Uterus (tissue), 2 donors: ENCODE data around the gene LMOD1.

Experiments
- POLR2A ChIP-seq, 2 donors: fragments of 450-650 bp; IDR thresholded peaks; one replicate each; pipeline ENCODE4 v1.6.1; 2016; ENCODE audit warnings: antibody characterized with exemption in 2 of 2, mild to moderate bottlenecking in 1 of 2, moderate library complexity in 1 of 2
- TF ChIP-seq, protein P1 (sequence below), 4 experiments: fragments of 200-600 bp in 2 of 4; fragments of 450-650 bp in 2 of 4; sonication (generic) in 2 of 4; IDR thresholded peaks; one replicate each; pipeline ENCODE4 v1.5.1; 2016 to 2019; ENCODE audit warnings: antibody characterized with exemption in 4 of 4, mild to moderate bottlenecking in 2 of 4, moderate library complexity in 1 of 4

DNA sequence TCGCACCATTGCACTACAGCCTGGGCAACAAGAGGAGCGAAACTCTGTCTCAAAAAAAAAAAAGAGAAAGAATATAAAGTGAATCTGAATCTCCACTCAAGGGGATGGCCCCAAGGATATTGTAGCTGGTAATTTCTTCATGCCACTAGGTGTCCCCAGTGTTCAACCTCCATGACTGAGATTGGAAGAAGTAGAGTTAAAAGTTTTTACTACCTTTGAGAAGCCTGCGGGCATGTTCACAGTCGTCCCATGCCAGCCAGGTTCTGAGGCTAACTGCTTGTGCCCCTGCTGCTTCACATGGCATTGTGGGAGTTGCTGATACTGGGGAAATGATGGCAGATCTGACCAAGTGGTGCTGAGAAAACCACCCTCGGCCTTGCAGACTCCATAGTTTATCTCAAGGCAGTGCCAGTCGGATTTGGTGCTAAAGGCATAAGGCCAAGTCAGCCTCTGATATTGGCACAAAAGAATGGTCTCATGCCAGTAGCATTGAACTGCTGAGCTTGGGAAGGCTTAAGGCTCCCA is 68.4 kb downstream of the LMOD1 start:
- TF ChIP-seq, protein P1, sequence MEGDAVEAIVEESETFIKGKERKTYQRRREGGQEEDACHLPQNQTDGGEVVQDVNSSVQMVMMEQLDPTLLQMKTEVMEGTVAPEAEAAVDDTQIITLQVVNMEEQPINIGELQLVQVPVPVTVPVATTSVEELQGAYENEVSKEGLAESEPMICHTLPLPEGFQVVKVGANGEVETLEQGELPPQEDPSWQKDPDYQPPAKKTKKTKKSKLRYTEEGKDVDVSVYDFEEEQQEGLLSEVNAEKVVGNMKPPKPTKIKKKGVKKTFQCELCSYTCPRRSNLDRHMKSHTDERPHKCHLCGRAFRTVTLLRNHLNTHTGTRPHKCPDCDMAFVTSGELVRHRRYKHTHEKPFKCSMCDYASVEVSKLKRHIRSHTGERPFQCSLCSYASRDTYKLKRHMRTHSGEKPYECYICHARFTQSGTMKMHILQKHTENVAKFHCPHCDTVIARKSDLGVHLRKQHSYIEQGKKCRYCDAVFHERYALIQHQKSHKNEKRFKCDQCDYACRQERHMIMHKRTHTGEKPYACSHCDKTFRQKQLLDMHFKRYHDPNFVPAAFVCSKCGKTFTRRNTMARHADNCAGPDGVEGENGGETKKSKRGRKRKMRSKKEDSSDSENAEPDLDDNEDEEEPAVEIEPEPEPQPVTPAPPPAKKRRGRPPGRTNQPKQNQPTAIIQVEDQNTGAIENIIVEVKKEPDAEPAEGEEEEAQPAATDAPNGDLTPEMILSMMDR (IDR thresholded peaks at IDR 0.05) = peak; percentile 64 to 76 (median 72)
- no peak for TF ChIP-seq POLR2A (IDR thresholded peaks at IDR 0.05)
